Gastroesophageal sphincter (tissue), 4 donors: Measurements from ENCODE around the gene CYSRT1. TPM values are rescaled to one million over a fixed set of nuclear protein-coding genes. Genes with fewer than 3 reads are reported as not detected.

ENCODE experiments used
- ATAC-seq: fragments of 150-250 bp; one replicate; pipeline ENCODE4 v1.9.1; 2016; ENCODE audit warnings: mild to moderate bottlenecking, moderate library complexity
- H3K27ac ChIP-seq, 4 donors: fragments of 200-600 bp; sonication (generic) in 3 of 4; 1 replicate in 3 of 4; 2 replicates in 1 of 4; pipeline ENCODE4 v1.5.1; 2016 to 2019
- H3K27me3 ChIP-seq: fragments of 200-600 bp; sonication (generic); one replicate; pipeline ENCODE4 v1.5.1; 2019
- H3K36me3 ChIP-seq, 2 donors: fragments of 200-600 bp; sonication (generic); one replicate each; pipeline ENCODE4 v1.5.1; 2019; ENCODE audit warnings: control low read depth in 1 of 2
- H3K4me1 ChIP-seq, 3 donors: fragments of 200-600 bp; sonication (generic); 1 replicate in 2 of 3; 2 replicates in 1 of 3; pipeline ENCODE4 v1.5.1; 2016 to 2019; ENCODE audit warnings: control low read depth in 2 of 3
- H3K4me3 ChIP-seq, 2 donors: fragments of 200-600 bp; sonication (generic); one replicate each; pipeline ENCODE4 v1.5.1; 2019; ENCODE audit warnings: mild to moderate bottlenecking in 1 of 2, moderate library complexity in 1 of 2
- H3K9me3 ChIP-seq, 3 donors: fragments of 200-600 bp; sonication (generic); one replicate each; pipeline ENCODE4 v1.5.1; 2017 to 2019; ENCODE audit warnings: control low read depth in 2 of 3
- EP300 ChIP-seq: sonication (generic); formaldehyde crosslinking; IDR thresholded peaks from one replicate; pipeline ENCODE4 v1.6.1; 2017; ENCODE audit warnings: antibody characterized with exemption, mild to moderate bottlenecking
- POLR2A ChIP-seq, 2 donors: fragments of 450-650 bp; IDR thresholded peaks; one replicate each; pipeline ENCODE4 v1.6.1; 2017; ENCODE audit warnings: antibody characterized with exemption in 2 of 2, mild to moderate bottlenecking in 2 of 2, moderate library complexity in 1 of 2
- POLR2AphosphoS5 ChIP-seq: sonication (generic); formaldehyde crosslinking; IDR thresholded peaks from one replicate; pipeline ENCODE4 v1.6.1; 2017; ENCODE audit warnings: antibody characterized with exemption
- WGBS, 2 donors: methylation state at CpG; one replicate each; pipeline ENCODE4 v1.1.5; 2018; ENCODE audit warnings: low coverage in 1 of 2; 5-methylcytosine and 5-hydroxymethylcytosine counted together
- total RNA-seq, 4 donors: library from RNA; depleted of rRNA; stranded (reverse); fragments of >200 nt; gene quantifications; one replicate each; pipeline ENCODE4 v1.1.0, GENCODE V29; 2016
- TF ChIP-seq, protein P1 (sequence below), 4 experiments: fragments of 200-600 bp in 2 of 4; fragments of 450-650 bp in 2 of 4; sonication (generic) in 1 of 4; IDR thresholded peaks; one replicate each; pipeline ENCODE4 v1.5.1; 2017 to 2019; ENCODE audit warnings: antibody characterized with exemption in 4 of 4, mild to moderate bottlenecking in 2 of 4, moderate library complexity in 2 of 4

Gene CYSRT1
- total RNA-seq, 4 donors from 2014 or later, result 1.1 to 5.8 TPM; not detected in 2

DNA sequence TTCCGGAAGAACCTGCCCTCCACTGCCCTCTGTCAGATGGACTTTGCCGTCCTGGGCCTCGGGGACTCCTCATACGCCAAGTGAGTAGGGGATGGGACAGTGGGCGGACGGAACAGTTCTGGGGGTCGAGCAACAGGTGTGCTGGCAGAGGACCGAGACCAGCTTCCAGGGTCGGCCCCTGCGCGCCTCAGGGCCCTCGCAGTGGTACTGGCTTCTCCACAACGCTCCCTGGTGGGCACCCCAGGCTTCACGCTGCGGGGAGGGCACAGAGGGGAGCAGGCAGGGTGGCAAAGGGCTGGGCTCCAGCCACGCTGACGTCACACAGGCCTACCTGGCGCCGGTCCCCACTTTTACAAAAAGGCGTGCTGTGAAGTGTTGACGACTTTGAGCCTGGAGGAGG is 12.5 kb upstream of the CYSRT1 start:
- no peak for TF ChIP-seq POLR2A (IDR thresholded peaks at IDR 0.05)
- TF ChIP-seq EP300, result no peak
- TF ChIP-seq POLR2AphosphoS5, result no peak
- TF ChIP-seq, protein P1, sequence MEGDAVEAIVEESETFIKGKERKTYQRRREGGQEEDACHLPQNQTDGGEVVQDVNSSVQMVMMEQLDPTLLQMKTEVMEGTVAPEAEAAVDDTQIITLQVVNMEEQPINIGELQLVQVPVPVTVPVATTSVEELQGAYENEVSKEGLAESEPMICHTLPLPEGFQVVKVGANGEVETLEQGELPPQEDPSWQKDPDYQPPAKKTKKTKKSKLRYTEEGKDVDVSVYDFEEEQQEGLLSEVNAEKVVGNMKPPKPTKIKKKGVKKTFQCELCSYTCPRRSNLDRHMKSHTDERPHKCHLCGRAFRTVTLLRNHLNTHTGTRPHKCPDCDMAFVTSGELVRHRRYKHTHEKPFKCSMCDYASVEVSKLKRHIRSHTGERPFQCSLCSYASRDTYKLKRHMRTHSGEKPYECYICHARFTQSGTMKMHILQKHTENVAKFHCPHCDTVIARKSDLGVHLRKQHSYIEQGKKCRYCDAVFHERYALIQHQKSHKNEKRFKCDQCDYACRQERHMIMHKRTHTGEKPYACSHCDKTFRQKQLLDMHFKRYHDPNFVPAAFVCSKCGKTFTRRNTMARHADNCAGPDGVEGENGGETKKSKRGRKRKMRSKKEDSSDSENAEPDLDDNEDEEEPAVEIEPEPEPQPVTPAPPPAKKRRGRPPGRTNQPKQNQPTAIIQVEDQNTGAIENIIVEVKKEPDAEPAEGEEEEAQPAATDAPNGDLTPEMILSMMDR (IDR thresholded peaks at IDR 0.05), result no peak
- Histone ChIP-seq H3K4me1 (peaks cover 0 to 9% (median under 1%) of the 10 kb centered on the region in 3 donors), H3K27me3 (no peaks in the 10 kb centered on the region), H3K4me3 (no peak overlapping the region), H3K27ac (no peak overlapping the region), H3K9me3 (no peaks in the 10 kb centered on the region), H3K36me3 (peaks cover 0 to 53% of the 10 kb centered on the region in 2 donors)
- ATAC-seq, result no peak
- no CpG with 5 or more reads among the region's 21 CpGs for WGBS, 2 donors

DNA sequence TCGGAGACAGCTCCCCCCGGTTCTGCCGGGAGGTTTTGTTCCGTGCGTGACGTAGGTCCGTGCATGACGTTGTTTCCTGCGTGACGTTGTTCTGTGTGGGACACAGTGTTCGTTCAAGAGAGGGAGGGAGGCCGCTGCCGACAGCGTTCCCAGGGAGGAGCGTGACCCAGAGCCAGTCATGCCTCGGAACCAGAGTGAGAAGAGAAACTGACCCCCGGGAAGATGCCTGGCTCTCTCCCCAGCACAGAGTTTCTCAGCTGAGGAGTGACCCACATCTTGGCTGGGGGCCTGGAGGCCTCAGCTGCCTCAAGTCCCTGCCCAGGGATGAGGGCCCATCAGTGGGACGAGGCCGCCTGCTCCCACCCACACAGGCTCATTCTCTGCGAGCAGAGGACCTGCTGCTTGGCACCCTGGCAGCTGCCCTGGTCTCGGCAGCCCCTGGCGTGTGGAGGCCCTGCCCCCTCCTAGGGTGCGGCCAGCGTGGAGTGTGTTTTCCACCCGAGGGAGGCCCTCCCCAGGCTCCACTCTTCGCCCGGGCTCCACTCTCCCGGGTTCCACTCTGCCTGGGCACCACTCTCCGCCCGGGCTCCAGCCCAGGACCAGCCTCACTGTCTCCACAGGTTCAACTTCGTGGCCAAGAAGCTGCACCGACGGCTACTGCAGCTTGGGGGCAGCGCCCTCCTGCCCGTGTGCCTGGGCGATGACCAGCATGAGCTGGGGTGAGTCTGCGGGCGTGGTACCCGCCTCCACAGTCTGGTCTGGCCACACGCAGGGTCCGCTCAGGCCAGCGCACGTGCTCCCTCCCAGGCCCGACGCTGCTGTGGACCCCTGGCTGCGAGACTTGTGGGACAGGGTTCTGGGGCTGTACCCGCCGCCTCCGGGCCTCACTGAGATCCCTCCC is 11.6 kb upstream of the CYSRT1 start:
- no peak for ATAC-seq
- Histone ChIP-seq H3K36me3 (peaks cover 0 to 49% of the 10 kb centered on the region in 2 donors), H3K27me3 (no peaks in the 10 kb centered on the region), H3K9me3 (no peaks in the 10 kb centered on the region), H3K27ac (no peak overlapping the region), H3K4me1 (peaks cover 0 to 15% (median 3%) of the 10 kb centered on the region in 3 donors), H3K4me3 (no peak overlapping the region)
- TF ChIP-seq POLR2AphosphoS5 (no peak), POLR2A (IDR thresholded peaks at IDR 0.05) (no peak), EP300 (no peak)
- TF ChIP-seq, protein P1 (IDR thresholded peaks at IDR 0.05), result no peak
- WGBS, 2 donors, result 83% methylated on average over 12 of the region's 49 CpGs; no CpG with 5 or more reads in 1 of the 2 donors

DNA sequence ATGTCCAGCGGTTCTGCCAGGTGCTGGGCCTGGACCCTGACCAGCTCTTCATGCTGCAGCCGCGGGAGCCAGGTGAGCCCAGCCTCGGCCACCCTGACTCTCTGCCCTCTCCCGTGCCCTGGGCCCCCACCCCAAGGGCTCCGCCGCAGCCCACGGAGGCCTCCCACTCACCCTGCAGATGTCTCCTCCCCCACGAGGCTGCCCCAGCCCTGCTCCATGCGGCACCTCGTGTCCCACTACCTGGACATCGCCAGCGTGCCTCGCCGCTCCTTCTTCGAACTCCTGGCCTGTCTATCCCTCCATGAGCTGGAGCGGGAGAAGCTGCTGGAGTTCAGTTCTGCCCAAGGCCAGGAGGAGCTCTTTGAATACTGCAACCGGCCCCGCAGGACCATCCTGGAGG is 10.4 kb upstream of the CYSRT1 start:
- no peak overlapping the region for H3K27ac ChIP-seq
- H3K36me3 ChIP-seq, result peaks cover 0 to 39% of the 10 kb centered on the region in 2 donors
- TF ChIP-seq POLR2A (IDR thresholded peaks at IDR 0.05), result no peak

DNA sequence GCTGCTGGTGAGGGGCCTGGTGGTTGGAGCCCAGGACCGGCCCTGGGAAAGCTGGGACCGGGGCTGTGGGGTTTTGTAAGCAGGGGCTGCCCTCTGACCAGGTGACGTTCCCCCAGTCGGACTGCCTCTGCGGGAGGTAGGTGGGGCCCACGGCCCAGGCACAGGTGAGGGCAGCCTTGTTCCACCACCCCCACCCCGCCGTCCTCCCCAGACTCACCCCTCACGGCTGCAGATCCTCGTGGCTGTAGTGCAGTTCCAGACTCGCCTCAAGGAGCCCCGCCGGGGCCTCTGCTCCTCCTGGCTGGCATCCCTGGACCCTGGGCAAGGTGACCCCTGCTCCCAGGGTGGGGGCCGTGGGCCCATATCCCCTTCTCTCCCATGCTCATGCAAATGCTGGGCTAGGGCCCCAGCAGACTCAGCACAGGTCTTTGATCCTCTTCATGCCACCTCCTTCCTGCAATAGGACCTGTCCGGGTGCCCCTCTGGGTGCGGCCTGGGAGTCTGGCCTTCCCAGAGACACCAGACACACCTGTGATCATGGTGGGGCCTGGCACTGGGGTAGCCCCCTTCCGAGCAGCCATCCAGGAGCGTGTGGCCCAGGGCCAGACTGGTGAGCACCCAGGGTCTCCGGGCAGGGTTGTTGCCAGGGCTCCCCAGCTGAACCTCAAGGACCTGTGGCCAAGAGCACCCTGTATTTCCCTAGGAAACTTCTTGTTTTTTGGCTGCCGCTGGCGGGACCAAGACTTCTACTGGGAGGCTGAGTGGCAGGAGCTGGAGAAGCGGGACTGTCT is 9.6 kb upstream of the CYSRT1 start:
- no peaks in the 10 kb centered on the region for H3K27me3 ChIP-seq
- H3K36me3 ChIP-seq, result peaks cover 0 to 31% of the 10 kb centered on the region in 2 donors
- no peak for ATAC-seq
- WGBS, 2 donors, result 80% methylated on average over 2 of the region's 22 CpGs; no CpG with 5 or more reads in 1 of the 2 donors
- no peak overlapping the region for H3K27ac ChIP-seq
- H3K4me1 ChIP-seq, result peaks cover 0 to 21% (median 3%) of the 10 kb centered on the region in 3 donors
- no peaks in the 10 kb centered on the region for H3K9me3 ChIP-seq
- TF ChIP-seq POLR2A (IDR thresholded peaks at IDR 0.05) (no peak), POLR2AphosphoS5 (no peak), EP300 (no peak)
- TF ChIP-seq, protein P1 (IDR thresholded peaks at IDR 0.05), result no peak
- no peak overlapping the region for H3K4me3 ChIP-seq

More for the DNA sequence above, 10.4 kb upstream of the CYSRT1 start:
- Histone ChIP-seq H3K27me3 (no peaks in the 10 kb centered on the region), H3K4me1 (peaks cover 0 to 21% (median 3%) of the 10 kb centered on the region in 3 donors), H3K9me3 (no peaks in the 10 kb centered on the region), H3K4me3 (no peak overlapping the region)
- 80 to 96% methylated on average over 3 to 5 of the region's 19 CpGs for WGBS, 2 donors
- ATAC-seq, result no peak
